Activated CD4-positive, alpha-beta memory T cell treated with anti-CD3 and anti-CD28 coated beads, Interleukin-2, amount 10 ng/mL, durations not matched to agents 7 days and 5 days (primary cell): ENCODE results near the gene MTUS2. TPM values are rescaled to one million over a fixed set of nuclear protein-coding genes. Genes with fewer than 3 reads are reported as not detected.

Experiments used
- CTCF ChIA-PET: fragments of 350-600 bp; sonication (Branson Sonifier 250); formaldehyde crosslinking; loops from one replicate; lab custom pipeline; 2021; ENCODE audit warnings: antibody characterized with exemption, inconsistent platforms; lab: Charles Lee
- POLR2A ChIA-PET: fragments of 350-600 bp; sonication (Branson Sonifier 250); formaldehyde crosslinking; loops from one replicate; lab custom pipeline; 2021; ENCODE audit warnings: antibody characterized with exemption; lab: Charles Lee
- DNase-seq: peaks from one replicate; pipeline ENCODE4 v3.0.0-alpha.2; 2020
- H3K27ac Mint-ChIP-seq: one replicate; pipeline ENCODE4 v1.8.0; 2021; ENCODE audit warnings: mild to moderate bottlenecking, mixed read lengths
- H3K27me3 Mint-ChIP-seq: one replicate; pipeline ENCODE4 v1.8.0; 2021; ENCODE audit warnings: mixed read lengths
- H3K36me3 Mint-ChIP-seq: one replicate; pipeline ENCODE4 v1.8.0; 2021; ENCODE audit warnings: low read depth, mixed read lengths
- H3K4me1 Mint-ChIP-seq: one replicate; pipeline ENCODE4 v1.8.0; 2021; ENCODE audit warnings: mixed read lengths
- H3K4me3 Mint-ChIP-seq: one replicate; pipeline ENCODE4 v1.8.0; 2021; ENCODE audit warnings: mild to moderate bottlenecking, mixed read lengths
- H3K9me3 Mint-ChIP-seq: one replicate; pipeline ENCODE4 v1.8.0; 2021; ENCODE audit warnings: mixed read lengths
- total RNA-seq, 2 experiments: library from RNA; stranded (reverse); gene quantifications; one replicate each; pipeline ENCODE4 v1.2.3, GENCODE V29; 2021

MTUS2 gene
- total RNA-seq, 2 experiments from 2014 or later = not detected

DNA sequence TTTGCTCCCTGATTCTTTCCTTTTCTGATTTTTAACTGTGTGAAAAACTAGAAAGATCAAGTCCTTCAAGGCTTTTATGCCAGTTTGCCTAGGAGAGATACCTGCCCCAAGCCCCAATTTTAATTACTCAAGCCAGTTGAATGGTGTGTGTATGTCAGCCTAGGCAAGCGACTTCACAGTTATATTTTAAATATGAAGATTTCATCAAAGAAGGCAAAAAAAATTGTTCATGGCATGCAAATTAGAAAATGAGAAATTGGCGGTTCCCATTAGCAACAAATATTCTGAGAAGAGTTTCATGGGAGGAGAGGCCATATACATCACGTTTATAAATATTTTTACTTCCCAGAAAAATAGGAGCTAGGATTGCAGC is 607.8 kb downstream of the MTUS2 start:
- ChIA-PET CTCF (no interaction called here), POLR2A (no interaction called here)
- no peak overlapping the region for H3K4me3 Mint-ChIP-seq
- no peaks in the 10 kb centered on the region for H3K9me3 Mint-ChIP-seq
- DNase-seq = no peak
- H3K36me3 Mint-ChIP-seq = no peaks in the 10 kb centered on the region
- no peak overlapping the region for H3K27ac Mint-ChIP-seq
- H3K4me1 Mint-ChIP-seq = no peaks in the 10 kb centered on the region
- peaks cover 43% of the 10 kb centered on the region for H3K27me3 Mint-ChIP-seq

DNA sequence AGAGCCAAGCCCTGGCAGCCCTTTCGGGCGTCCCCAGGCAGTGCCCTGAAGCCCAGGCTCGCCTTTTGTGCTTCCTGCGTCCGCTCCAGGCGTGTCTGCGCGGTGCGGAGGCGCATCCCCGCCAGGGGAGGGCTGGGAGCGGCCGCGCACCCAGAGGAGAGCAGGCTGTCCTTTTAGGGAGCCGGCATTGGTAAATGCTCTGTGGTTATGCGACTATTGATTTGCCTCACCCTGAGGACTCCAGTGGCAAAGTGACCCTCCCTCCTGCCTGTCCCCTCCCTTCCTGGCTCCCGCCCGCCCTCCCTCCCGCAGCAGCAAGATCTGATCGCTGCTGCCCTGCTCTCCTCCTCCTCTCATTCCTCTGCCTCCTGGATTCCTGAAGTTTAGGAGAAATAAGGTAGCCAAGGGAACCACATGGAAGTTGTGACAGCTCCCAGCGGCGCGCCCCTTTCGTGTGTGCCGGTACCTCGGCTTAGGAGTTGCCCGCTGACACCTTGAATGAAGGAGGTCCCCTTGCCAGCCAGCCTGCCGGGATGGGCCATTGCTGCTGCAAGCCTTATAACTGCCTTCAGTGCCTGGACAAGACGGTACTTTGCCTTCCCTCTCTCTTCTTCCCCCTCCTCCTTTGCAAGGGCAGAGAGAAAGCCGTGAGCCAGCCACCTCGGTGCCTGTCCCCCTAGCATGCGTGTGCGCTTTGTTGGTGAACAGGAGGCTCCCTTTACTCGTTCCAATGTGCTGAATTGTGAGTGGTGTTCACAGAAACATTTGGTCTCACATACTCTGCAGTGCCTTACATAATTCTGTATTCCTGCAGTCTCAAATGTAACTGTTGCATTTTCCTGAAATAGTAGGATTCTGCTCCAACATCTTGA is 608.4 kb downstream of the MTUS2 start:
- no peak overlapping the region for H3K4me3 Mint-ChIP-seq
- no peak overlapping the region for H3K27ac Mint-ChIP-seq
- no peak for DNase-seq
- ChIA-PET POLR2A (no interaction called here), CTCF (no interaction called here)
- H3K36me3 Mint-ChIP-seq = no peaks in the 10 kb centered on the region
- no peaks in the 10 kb centered on the region for H3K9me3 Mint-ChIP-seq
- H3K27me3 Mint-ChIP-seq = peaks cover 45% of the 10 kb centered on the region
- no peaks in the 10 kb centered on the region for H3K4me1 Mint-ChIP-seq

DNA sequence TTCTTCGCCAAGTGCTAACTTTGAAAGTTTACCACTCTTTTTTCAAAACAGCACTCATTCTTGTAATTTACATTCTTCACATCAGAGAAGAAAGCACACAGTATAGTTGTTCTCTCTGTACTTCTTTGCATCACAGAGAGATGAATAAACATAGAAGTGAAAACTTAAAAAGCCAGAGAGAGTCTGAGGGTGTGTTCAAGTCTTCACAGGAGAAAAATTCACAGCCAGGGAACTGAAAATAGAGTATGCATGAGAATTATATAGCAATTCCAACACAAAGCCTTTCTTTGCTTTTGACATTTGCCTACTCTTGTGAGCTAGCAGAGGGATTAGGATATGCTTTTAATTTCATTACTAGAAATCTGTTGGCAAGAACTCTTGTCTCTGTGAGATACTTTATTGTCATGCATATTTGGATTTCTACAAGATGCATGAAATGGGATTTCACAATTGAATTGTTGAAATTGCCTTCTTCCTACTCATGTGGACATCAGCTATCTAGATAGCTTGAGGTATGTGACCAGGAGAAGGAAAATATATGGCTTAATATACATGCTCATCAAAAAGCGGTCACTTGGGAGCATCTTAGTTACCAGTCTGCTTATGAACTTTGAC is 609.3 kb downstream of the MTUS2 start:
- H3K4me1 Mint-ChIP-seq = no peaks in the 10 kb centered on the region
- H3K4me3 Mint-ChIP-seq = no peak overlapping the region
- no peak for DNase-seq
- no peaks in the 10 kb centered on the region for H3K36me3 Mint-ChIP-seq
- no peaks in the 10 kb centered on the region for H3K9me3 Mint-ChIP-seq
- POLR2A ChIA-PET = no interaction called here
- peaks cover 44% of the 10 kb centered on the region for H3K27me3 Mint-ChIP-seq
- no peak overlapping the region for H3K27ac Mint-ChIP-seq
- CTCF ChIA-PET = no interaction called here

DNA sequence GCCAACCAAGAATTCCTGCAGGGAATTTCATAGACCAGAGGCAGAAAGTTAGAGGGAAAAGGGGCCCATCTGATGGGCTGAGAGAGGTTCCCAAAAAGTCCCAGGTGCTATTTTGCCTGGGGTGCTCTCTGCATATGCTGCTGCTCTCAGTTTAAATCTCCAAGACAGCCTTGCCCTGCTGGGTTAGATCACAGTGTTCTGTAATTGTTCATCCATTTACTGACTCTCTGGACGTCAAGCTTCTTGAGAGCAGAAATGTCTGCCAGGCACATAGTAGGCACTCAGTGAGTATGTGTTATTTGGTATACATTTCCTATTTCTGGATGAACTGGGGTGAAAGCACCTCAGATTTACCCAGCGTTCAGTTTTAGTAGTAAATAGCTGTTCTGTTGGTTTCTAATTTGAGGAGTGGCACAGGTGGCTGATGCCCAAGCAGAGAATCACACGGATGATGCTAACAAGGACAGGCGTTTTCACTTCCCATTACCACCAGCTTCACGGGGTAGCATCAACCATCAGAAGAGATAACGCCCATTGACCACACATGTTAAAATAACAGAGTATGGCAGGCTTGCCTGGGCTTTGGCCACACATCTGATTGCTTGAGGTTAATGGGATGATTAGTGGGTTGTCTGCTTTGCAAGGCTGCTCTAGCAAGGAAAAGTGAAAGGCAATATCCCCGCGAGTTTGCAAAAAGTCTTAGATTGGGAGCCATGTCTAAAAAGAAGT is 614.2 kb downstream of the MTUS2 start:
- no peaks in the 10 kb centered on the region for H3K4me1 Mint-ChIP-seq
- CTCF ChIA-PET = no interaction called here
- H3K36me3 Mint-ChIP-seq = no peaks in the 10 kb centered on the region
- POLR2A ChIA-PET = no interaction called here
- no peak for DNase-seq
- no peaks in the 10 kb centered on the region for H3K9me3 Mint-ChIP-seq
- no peak overlapping the region for H3K27ac Mint-ChIP-seq
- H3K27me3 Mint-ChIP-seq = peaks cover 21% of the 10 kb centered on the region
- H3K4me3 Mint-ChIP-seq = no peak overlapping the region

DNA sequence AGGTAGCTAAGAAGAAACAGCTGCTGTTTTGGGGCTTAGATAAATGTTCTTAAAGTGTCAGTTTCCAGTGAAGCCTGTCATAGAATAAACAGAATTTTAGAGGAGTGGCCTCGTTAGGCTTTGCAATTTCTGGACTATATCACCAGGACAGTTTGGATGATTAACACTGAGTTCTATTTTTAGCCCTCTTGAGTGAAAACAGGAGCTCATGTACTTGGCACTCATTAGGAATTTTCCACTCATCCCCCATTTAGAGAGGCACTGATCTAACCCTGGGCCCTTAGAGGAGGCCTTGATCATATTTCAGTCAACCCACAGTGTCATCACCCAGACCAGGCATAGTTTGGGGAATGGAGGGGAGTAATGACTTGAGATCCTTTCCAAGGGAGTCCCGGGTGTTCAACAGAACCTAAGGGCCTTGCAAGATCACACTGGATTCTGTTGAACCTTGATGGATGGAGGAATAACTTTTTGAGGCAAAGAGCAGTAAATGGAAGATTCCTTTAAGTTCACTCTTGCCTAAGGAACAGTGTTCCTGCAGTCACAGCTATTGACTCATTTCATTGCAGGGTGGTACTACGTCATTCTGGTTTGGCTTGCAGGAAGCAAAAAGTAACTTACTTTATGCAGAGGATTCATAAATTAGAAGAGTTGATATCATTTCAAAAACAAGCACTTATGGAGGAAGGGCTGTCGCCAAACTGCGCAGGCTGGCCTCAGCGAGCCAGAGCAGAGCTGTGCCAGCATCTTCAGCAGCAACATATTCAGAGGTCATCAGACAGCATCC is 615.2 kb downstream of the MTUS2 start:
- H3K9me3 Mint-ChIP-seq = no peaks in the 10 kb centered on the region
- no peak overlapping the region for H3K4me3 Mint-ChIP-seq
- no peaks in the 10 kb centered on the region for H3K36me3 Mint-ChIP-seq
- POLR2A ChIA-PET = no interaction called here
- DNase-seq = no peak
- H3K4me1 Mint-ChIP-seq = no peaks in the 10 kb centered on the region
- CTCF ChIA-PET = no interaction called here
- peaks cover 14% of the 10 kb centered on the region for H3K27me3 Mint-ChIP-seq
- H3K27ac Mint-ChIP-seq = no peak overlapping the region

DNA sequence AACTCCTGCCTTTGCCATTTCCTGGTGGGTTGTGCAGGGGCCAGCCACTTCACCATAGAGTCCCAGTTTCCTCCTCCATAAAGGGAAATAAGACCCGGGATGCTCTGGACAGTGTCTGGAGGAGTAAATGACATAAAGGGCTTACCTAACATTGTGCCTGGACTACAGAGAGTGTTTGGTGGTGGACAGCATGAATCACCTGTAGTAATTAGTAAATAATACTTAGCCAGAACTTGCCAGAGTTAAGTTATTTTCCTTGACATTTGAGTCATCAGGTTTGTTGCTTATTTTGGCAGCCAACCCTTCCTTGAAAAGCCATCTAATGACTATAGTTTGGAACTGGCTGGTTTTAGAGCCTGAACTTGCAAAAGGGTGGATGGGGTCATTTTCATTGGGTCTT is 616.2 kb downstream of the MTUS2 start:
- no peak overlapping the region for H3K4me3 Mint-ChIP-seq
- H3K4me1 Mint-ChIP-seq = no peaks in the 10 kb centered on the region
- no peak for DNase-seq
- ChIA-PET CTCF (no interaction called here), POLR2A (no interaction called here)
- H3K36me3 Mint-ChIP-seq = no peaks in the 10 kb centered on the region
- H3K27ac Mint-ChIP-seq = no peak overlapping the region
- no peaks in the 10 kb centered on the region for H3K9me3 Mint-ChIP-seq
- peaks cover 9% of the 10 kb centered on the region for H3K27me3 Mint-ChIP-seq

DNA sequence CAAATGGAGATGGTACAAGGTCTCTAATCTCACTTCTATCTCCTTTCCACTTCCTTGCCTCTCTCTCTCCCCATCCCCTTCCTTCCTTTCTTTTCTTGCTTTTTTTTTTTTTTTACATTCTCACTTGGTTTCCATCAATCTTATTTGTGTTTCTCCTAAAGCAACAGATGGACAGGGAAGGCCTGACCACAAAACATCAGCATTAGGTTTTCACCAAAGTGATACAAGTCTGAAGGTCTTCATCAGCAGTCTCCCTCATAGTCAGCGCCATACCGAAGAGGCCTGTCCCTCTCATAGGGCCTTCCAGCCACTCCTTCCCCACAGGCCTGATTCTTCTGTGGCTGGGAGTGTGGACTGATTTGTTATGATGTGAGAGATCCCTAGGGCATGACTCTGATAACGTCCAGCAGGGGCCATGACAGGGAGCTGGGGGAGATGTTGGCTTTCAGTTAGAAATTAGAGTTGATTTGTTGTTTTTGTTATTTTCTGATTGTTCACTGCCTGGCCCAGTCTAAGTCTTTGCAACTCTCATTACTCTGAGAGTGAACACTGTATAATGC is 616.7 kb downstream of the MTUS2 start:
- no peak overlapping the region for H3K4me3 Mint-ChIP-seq
- no peak for DNase-seq
- POLR2A ChIA-PET = no interaction called here

DNA sequence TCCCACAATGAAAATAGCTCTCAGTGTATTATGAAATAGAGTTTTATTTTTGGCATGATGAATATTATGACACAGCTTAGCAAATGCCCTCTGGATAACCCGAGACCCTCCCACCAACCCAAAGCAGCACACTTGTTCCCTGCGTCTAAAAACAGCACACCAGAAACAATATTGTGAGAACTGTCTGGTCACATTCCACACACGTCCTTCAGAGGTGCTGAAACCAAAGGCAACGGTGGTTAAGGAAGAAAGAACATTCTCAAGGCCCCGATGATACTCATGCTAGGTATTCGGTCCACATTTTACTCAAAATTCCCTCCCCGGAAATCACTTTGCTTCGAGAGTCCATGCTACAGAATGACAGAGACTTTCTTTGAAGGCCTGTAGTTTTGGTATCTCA is 618.6 kb downstream of the MTUS2 start:
- H3K27me3 Mint-ChIP-seq = peaks cover 6% of the 10 kb centered on the region
- H3K9me3 Mint-ChIP-seq = no peaks in the 10 kb centered on the region
- H3K4me1 Mint-ChIP-seq = no peaks in the 10 kb centered on the region
- H3K4me3 Mint-ChIP-seq = no peak overlapping the region
- ChIA-PET POLR2A (interaction anchor here (0.6 kb wide), 1 partner anchor 765 kb away, joined by 3 read pairs; no protein-coding TSS in a partner anchor), CTCF (no interaction called here)
- no peak overlapping the region for H3K27ac Mint-ChIP-seq
- H3K36me3 Mint-ChIP-seq = no peaks in the 10 kb centered on the region
- DNase-seq = no peak

More for the DNA sequence above, 616.7 kb downstream of the MTUS2 start:
- CTCF ChIA-PET = no interaction called here
- no peaks in the 10 kb centered on the region for H3K36me3 Mint-ChIP-seq
- peaks cover 9% of the 10 kb centered on the region for H3K27me3 Mint-ChIP-seq
- no peaks in the 10 kb centered on the region for H3K4me1 Mint-ChIP-seq
- no peaks in the 10 kb centered on the region for H3K9me3 Mint-ChIP-seq
- H3K27ac Mint-ChIP-seq = no peak overlapping the region

DNA sequence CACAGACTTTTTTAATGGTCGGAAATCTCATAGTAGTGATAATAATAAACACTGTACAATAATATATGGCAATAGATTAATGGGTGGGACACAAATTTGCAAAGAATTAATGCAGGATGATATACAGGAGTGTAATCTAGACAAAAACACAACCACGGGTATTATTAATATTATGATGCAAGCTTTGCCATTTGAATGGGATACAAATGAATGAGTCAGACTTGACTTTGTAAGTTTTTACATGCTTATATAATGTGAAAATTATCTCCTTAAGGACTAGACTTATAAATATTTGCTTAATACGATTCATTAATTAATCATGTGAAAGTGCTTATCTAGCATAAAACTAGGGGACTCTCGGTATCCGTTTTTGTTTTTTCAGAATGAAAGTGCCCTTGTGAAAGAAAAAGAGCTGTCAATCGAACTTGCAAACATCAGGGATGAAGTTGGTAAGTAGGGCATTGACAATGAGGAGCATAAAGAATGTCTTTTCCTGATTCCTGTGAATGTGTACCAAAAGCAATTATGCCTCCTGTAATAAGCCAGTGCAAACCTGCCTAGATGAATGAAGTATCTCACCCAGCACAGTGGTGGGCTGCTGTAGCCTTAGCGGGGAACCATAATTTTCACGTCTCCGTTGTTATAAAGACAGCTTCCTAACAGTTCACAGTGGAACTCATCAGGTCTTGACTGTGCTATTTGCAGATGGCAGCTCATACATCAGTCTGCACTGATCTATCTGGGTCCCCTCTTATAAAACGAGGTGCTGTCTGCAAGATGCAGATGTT is 619.7 kb downstream of the MTUS2 start:
- Mint-ChIP-seq H3K27ac (no peak overlapping the region), H3K27me3 (peaks cover 2% of the 10 kb centered on the region), H3K4me1 (no peaks in the 10 kb centered on the region), H3K9me3 (no peaks in the 10 kb centered on the region), H3K36me3 (no peaks in the 10 kb centered on the region), H3K4me3 (no peak overlapping the region)
- no peak for DNase-seq
- ChIA-PET POLR2A (no interaction called here), CTCF (no interaction called here)

DNA sequence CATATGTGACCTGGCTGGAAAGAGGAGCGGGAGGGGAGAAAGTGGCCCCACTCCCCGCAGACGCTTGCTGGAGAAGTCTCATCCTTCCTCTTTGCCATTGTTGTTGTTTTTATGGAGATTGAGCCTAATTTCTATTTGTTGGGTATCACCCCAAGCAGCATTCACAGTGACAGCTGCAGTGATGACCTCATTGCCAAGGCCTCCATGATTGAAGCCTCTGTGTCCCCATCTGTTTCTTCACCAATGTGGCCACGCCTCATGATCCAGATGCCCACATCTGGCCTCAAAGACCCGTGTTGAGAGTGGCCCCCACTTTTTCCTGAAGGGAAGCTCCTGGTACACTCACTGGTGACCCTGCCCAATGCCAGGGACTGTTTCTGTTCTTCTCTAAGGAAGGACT is 621.2 kb downstream of the MTUS2 start:
- ChIA-PET POLR2A (no interaction called here), CTCF (no interaction called here)
- no peak overlapping the region for H3K4me3 Mint-ChIP-seq
- no peak for DNase-seq
- H3K9me3 Mint-ChIP-seq = no peaks in the 10 kb centered on the region
- H3K36me3 Mint-ChIP-seq = no peaks in the 10 kb centered on the region
- no peaks in the 10 kb centered on the region for H3K4me1 Mint-ChIP-seq
- peaks cover 6% of the 10 kb centered on the region for H3K27me3 Mint-ChIP-seq
- H3K27ac Mint-ChIP-seq = no peak overlapping the region

DNA sequence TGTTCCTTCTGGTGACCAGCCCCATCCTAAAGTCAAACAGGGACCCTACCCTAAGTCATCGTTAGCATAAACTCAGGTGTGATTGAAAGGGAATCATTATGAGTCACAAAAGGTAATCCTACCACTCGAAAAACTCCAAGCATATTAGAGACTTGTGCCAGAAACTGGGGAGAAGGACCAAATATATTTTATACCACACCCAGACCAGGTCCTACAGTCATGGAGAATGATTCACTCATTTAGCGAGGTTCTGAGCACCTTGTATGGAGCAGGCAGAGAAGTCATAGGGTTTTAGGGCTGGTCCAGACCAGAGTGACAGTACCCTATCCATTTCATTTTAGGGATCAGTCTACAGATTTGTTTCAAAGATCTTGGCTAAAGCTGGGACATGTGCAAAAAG is 625.9 kb downstream of the MTUS2 start:
- DNase-seq = no peak
- H3K4me3 Mint-ChIP-seq = no peak overlapping the region
- ChIA-PET POLR2A (no interaction called here), CTCF (no interaction called here)
- H3K27ac Mint-ChIP-seq = no peak overlapping the region
- no peaks in the 10 kb centered on the region for H3K4me1 Mint-ChIP-seq
- no peaks in the 10 kb centered on the region for H3K9me3 Mint-ChIP-seq
- H3K36me3 Mint-ChIP-seq = no peaks in the 10 kb centered on the region
- H3K27me3 Mint-ChIP-seq = peaks cover 26% of the 10 kb centered on the region

DNA sequence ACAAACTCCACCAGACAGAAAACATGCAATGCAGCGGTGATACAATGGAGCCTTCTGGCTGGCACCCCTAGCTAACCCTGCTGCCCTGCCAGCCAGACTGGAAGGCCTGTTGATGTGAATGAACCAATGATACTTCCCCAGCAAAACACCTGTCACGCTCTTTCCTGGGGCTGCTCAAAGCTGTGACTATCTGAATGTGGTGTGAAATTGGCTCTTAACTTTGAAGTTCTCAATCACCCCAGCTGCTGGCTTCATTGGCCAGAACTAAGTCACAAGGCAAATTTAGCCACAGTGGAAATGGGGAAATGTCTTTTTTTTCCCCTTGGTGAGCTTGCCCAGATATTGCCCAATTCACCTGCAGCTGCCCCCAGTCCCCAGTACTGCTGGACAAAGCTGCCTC is 628.0 kb downstream of the MTUS2 start:
- Mint-ChIP-seq H3K4me3 (no peak overlapping the region), H3K9me3 (no peaks in the 10 kb centered on the region), H3K27me3 (peaks cover 32% of the 10 kb centered on the region), H3K4me1 (no peaks in the 10 kb centered on the region), H3K36me3 (no peaks in the 10 kb centered on the region), H3K27ac (no peak overlapping the region)
- no peak for DNase-seq
- POLR2A ChIA-PET = no interaction called here
- CTCF ChIA-PET = no interaction called here
